HG02885 (cell line): Measurements from ENCODE around the gene HTT.
"Not testable (repeated sequence)": the region's sequence is repeated elsewhere in the genome, so short reads cannot be mapped to it uniquely, and the experiment has no call there.

Experiments
- ATAC-seq: cut with Tn5 transposase; IDR thresholded peaks from one replicate; pipeline ENCODE4 v1.9.1; 2021; ENCODE audit warnings: mild to moderate bottlenecking; ENCODE audit not compliant: unreplicated experiment, poor library complexity

The HTT gene

GRCh38 chr4:3158841-3159240 is 84.4 kb downstream of the HTT start:
- ATAC-seq, result no peak

GRCh38 chr4:3160438-3160837 is 86.0 kb downstream of the HTT start:
- ATAC-seq, result no peak

- not testable (repeated sequence) for ATAC-seq
Observed at GRCh38 chr4:3161044-3161443, 86.6 kb downstream of the HTT start.

GRCh38 chr4:3166434-3166833 is 92.0 kb downstream of the HTT start:
- not testable (repeated sequence) for ATAC-seq

GRCh38 chr4:3168029-3168428 is 93.5 kb downstream of the HTT start:
- no peak for ATAC-seq

- ATAC-seq, result no peak
Observed at GRCh38 chr4:3174371-3175338, 100.2 kb downstream of the HTT start.

GRCh38 chr4:3176367-3177229 is 102.1 kb downstream of the HTT start:
- no peak for ATAC-seq

- no peak for ATAC-seq
Observed at GRCh38 chr4:3177426-3177825, 102.9 kb downstream of the HTT start.

GRCh38 chr4:3177905-3178304 is 103.4 kb downstream of the HTT start:
- no peak for ATAC-seq

- no peak for ATAC-seq
Observed at GRCh38 chr4:3178351-3178750, 103.9 kb downstream of the HTT start.

GRCh38 chr4:3179126-3179706 is 104.7 kb downstream of the HTT start:
- ATAC-seq, result no peak

GRCh38 chr4:3183008-3183407 is 108.5 kb downstream of the HTT start:
- ATAC-seq, result no peak

GRCh38 chr4:3184725-3185124 is 110.2 kb downstream of the HTT start:
- ATAC-seq, result no peak

- ATAC-seq, result no peak
Observed at GRCh38 chr4:3186609-3187008, 112.1 kb downstream of the HTT start.

- no peak for ATAC-seq
Observed at GRCh38 chr4:3188118-3188517, 113.6 kb downstream of the HTT start.

GRCh38 chr4:3189459-3189858 is 115.0 kb downstream of the HTT start:
- no peak for ATAC-seq

GRCh38 chr4:3190549-3190948 is 116.1 kb downstream of the HTT start:
- no peak for ATAC-seq

- ATAC-seq, result no peak
Observed at GRCh38 chr4:3192188-3192587, 117.7 kb downstream of the HTT start.

- no peak for ATAC-seq
Observed at GRCh38 chr4:3192827-3193226, 118.3 kb downstream of the HTT start.

- no peak for ATAC-seq
Observed at GRCh38 chr4:3193531-3194203, 119.2 kb downstream of the HTT start.
